Osteocyte (in vitro differentiated cells): ENCODE measurements around the gene FOXJ2. TPM values are rescaled to one million over a fixed set of nuclear protein-coding genes. Genes with fewer than 3 reads are reported as not detected.

Experiments
- DNase-seq: peaks from one replicate; pipeline ENCODE4 v3.0.0; 2021; ENCODE audit warnings: mixed read lengths; ENCODE audit not compliant: unreplicated experiment; ENCODE audit errors: extremely low spot score
- H3K27ac Mint-ChIP-seq: one replicate; pipeline ENCODE4 v1.8.0; 2021; ENCODE audit warnings: mild to moderate bottlenecking, mixed read lengths; ENCODE audit not compliant: unreplicated experiment
- H3K27me3 Mint-ChIP-seq: one replicate; pipeline ENCODE4 v1.8.0; 2021; ENCODE audit warnings: mixed read lengths; ENCODE audit not compliant: unreplicated experiment
- H3K36me3 Mint-ChIP-seq: one replicate; pipeline ENCODE4 v1.8.0; 2021; ENCODE audit warnings: mixed read lengths; ENCODE audit not compliant: unreplicated experiment
- H3K4me1 Mint-ChIP-seq: one replicate; pipeline ENCODE4 v1.8.0; 2021; ENCODE audit warnings: mixed read lengths; ENCODE audit not compliant: unreplicated experiment
- H3K4me3 Mint-ChIP-seq: one replicate; pipeline ENCODE4 v1.8.0; 2021; ENCODE audit warnings: mild to moderate bottlenecking, moderate library complexity, mixed read lengths; ENCODE audit not compliant: unreplicated experiment
- H3K9me3 Mint-ChIP-seq: one replicate; pipeline ENCODE4 v1.8.0; 2021; ENCODE audit warnings: mixed read lengths; ENCODE audit not compliant: unreplicated experiment
- total RNA-seq: library from RNA; stranded (reverse); gene quantifications from 2 replicates; pipeline ENCODE4 v1.2.1, GENCODE V29; 2021
- TF ChIP-seq, protein P1 (sequence below): fragments of 200-600 bp; sonication (generic); IDR thresholded peaks from 2 replicates; pipeline ENCODE4 v1.5.0; 2021; ENCODE audit warnings: antibody characterized with exemption, mild to moderate bottlenecking, moderate library complexity

FOXJ2 gene
- total RNA-seq, 1 donor from 2014 or later = 20.3 TPM

DNA sequence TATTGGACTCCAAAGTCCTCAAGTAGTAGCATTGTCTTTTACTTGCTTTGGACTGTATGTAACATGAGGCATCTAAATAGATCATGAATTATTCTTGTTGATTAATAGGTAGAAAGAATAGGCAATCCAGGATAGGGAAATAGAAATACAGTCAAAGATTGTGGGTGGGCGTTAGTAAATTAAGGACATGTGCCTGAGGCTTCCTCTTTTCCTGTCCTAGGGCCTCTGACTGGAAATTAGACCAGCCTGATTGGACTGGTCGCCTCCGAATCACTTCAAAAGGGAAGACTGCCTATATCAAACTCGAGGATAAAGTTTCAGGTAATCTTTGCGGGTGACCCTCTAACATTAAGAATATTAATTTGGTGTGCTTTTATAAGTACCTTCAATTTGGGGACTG lies 57.2 kb downstream of the FOXJ2 start:
- TF ChIP-seq, protein P1, sequence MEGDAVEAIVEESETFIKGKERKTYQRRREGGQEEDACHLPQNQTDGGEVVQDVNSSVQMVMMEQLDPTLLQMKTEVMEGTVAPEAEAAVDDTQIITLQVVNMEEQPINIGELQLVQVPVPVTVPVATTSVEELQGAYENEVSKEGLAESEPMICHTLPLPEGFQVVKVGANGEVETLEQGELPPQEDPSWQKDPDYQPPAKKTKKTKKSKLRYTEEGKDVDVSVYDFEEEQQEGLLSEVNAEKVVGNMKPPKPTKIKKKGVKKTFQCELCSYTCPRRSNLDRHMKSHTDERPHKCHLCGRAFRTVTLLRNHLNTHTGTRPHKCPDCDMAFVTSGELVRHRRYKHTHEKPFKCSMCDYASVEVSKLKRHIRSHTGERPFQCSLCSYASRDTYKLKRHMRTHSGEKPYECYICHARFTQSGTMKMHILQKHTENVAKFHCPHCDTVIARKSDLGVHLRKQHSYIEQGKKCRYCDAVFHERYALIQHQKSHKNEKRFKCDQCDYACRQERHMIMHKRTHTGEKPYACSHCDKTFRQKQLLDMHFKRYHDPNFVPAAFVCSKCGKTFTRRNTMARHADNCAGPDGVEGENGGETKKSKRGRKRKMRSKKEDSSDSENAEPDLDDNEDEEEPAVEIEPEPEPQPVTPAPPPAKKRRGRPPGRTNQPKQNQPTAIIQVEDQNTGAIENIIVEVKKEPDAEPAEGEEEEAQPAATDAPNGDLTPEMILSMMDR = no peak
- Mint-ChIP-seq H3K27me3 (no peaks in the 10 kb centered on the region), H3K4me3 (no peak overlapping the region), H3K9me3 (no peaks in the 10 kb centered on the region), H3K4me1 (peaks cover 11% of the 10 kb centered on the region), H3K27ac (no peak overlapping the region), H3K36me3 (peaks cover 35% of the 10 kb centered on the region)
- DNase-seq = no peak

DNA sequence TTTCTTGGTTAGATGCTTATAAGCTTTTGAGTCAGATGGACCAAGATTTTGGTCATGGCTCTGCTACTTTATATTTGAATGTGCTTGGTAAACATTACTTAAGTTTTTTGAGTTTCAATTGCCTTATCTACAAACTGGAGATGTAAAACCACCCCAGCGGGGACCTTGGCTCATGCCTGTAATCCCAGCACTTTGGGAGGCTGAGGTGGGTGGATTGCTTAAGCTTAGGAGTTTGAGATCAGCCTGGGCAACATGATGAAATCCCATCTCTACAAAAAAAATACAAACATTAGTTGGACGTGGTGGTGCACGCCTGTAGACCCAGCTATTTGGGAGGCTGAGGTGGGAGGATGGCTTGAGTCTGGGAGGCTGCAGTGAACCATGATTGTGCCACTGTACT lies 60.8 kb downstream of the FOXJ2 start:
- no peak for DNase-seq
- no peak overlapping the region for H3K27ac Mint-ChIP-seq
- no peaks in the 10 kb centered on the region for H3K9me3 Mint-ChIP-seq
- TF ChIP-seq, protein P1 = no peak
- no peaks in the 10 kb centered on the region for H3K27me3 Mint-ChIP-seq
- peaks cover 1% of the 10 kb centered on the region for H3K4me1 Mint-ChIP-seq
- H3K4me3 Mint-ChIP-seq = no peak overlapping the region
- H3K36me3 Mint-ChIP-seq = peaks cover 56% of the 10 kb centered on the region

DNA sequence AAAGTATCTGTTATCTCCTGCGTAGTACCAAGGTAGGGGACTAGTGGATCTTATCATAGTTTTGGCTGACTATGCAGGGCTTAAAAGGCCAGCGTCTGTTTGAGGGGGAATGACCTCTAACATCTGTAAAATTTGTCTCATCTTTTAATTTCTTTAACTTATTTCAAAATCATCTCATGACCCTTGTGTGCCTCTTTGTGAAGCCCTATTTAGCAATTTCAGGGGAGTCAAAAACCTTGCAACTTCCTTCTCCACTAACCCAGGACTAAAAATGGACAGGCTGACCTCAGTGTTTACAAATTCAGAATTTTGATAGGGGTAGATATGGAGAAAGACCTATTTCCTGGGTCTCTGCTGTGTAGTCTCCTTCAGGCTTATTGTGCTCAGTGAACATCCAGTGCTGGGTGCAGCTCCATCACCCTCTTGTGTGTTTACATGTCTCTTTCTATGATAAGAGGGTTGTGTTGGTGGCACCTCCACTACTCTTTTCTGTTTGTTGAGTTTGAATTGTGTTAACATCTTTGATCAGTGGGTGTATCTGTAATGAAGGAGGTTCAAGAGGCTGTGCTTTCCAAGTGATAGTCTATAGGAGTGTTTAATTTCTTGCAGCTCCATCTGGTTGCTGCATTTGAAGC lies 63.9 kb downstream of the FOXJ2 start:
- Mint-ChIP-seq H3K27me3 (no peaks in the 10 kb centered on the region), H3K4me3 (no peak overlapping the region), H3K9me3 (no peaks in the 10 kb centered on the region), H3K4me1 (no peaks in the 10 kb centered on the region), H3K27ac (no peak overlapping the region), H3K36me3 (peaks cover 53% of the 10 kb centered on the region)
- DNase-seq = no peak
- TF ChIP-seq, protein P1 = no peak

DNA sequence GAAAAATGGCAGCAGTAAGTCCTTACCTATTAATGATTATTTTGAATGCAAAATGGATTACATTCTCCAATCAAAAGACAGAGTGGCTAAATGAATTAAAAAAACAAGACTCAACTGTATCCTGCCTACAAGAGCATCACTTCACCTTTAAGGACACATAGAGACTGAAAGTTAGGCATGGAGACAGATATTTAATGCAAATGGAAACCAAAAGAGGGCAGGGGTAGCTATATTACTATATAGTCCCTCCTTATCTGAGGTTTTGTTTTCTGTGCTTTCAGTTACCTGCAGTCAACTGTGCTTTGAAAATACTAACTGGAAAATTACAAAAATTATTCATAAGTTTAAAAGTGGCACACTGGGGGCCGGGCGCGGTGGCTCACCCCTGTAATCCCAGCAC lies 66.7 kb downstream of the FOXJ2 start:
- TF ChIP-seq, protein P1 = no peak
- no peak overlapping the region for H3K27ac Mint-ChIP-seq
- DNase-seq = no peak

More for the DNA sequence above, 66.7 kb downstream of the FOXJ2 start:
- no peaks in the 10 kb centered on the region for H3K4me1 Mint-ChIP-seq
- no peaks in the 10 kb centered on the region for H3K27me3 Mint-ChIP-seq
- no peak overlapping the region for H3K4me3 Mint-ChIP-seq
- no peaks in the 10 kb centered on the region for H3K9me3 Mint-ChIP-seq
- H3K36me3 Mint-ChIP-seq = peaks cover 40% of the 10 kb centered on the region

Other genes starting within 250 kb of the FOXJ2 start
- 0.08 and 0.50 TPM in 2 replicates for gene NANOG, start 243.3 kb upstream of the FOXJ2 start, total RNA-seq
- gene SLC2A14, start 159.8 kb upstream of the FOXJ2 start, total RNA-seq = 1.9 and 2.3 TPM in 2 replicates
- gene SLC2A3, start 96.5 kb upstream of the FOXJ2 start, total RNA-seq = 73.5 and 80.3 TPM in 2 replicates
- not detected in 2 replicates for gene C3AR1, start 33.6 kb downstream of the FOXJ2 start, total RNA-seq
- 28.0 and 29.3 TPM in 2 replicates for gene NECAP1, start 49.6 kb downstream of the FOXJ2 start, total RNA-seq
- 0.97 and 1.5 TPM in 2 replicates for gene CLEC4A, start 90.9 kb downstream of the FOXJ2 start, total RNA-seq
- not detected in 2 replicates for gene ZNF705A, start 124.3 kb downstream of the FOXJ2 start, total RNA-seq
- gene FAM90A1, start 194.9 kb downstream of the FOXJ2 start, total RNA-seq = not detected in 2 replicates